Activated naive CD4-positive, alpha-beta T cell (primary cell): ENCODE measurements around the gene STAT6.
"Not testable (repeated sequence)": the region's sequence is repeated elsewhere in the genome, so short reads cannot be mapped to it uniquely, and the experiment has no call there.

Experiments
- DNase-seq, 4 experiments: peaks; one replicate each; lab custom pipeline; 2025; lab: John Stamatoyannopoulos, UW

Gene STAT6

DNA sequence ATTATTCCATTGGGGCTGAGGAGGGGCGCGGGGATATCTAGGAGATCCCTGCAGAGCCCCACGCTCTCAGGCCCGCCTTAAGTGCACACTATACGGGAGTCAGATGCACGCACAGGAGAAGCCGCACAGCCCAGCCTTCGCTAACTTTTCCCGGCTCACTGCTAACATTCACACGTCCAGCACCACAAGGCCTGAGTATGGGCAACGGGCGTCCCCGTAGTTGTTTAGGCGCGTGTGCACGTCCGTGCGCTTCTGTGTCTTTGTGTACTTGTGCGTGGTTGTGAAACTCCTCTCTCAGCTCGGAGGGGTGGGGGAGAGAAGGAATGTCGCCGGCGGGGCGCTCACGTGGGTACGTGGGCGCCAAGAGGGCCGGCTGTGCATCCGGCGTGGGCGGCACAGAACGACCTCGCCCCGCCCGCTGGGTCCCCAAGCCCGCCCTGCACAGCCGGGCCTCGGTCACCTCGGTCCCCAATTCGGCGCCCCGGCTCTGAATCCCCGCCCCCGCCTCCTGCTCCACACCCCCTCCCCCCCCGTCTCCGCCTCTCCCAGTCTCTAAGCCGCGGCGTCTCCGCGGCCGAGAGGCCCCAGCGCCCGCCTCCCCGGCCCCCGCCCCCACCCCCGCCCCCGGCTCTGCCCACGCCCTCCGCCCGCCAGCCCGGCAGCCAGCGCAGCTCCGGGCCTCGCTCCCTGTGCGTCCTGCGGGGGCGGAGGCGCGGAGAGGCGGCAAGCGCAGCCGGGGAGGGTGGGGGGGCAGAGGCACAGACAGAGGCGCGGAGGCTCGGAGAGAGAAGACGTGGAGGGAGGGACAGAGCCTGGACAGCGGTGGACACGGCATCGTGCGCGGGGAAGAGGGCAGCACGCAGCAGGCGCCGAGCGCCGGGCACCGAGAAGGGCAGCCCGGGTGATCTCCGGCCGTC lies 22.6 kb downstream of the STAT6 start, which contains the start of gene NAB2:
TSS of gene NAB2 (plus strand) at position 761 of the 917 bp plus-strand sequence. CDS start 158 bp downstream, outside the sequence.
- peak; percentile 36 to 95 (median 74) for DNase-seq

DNA sequence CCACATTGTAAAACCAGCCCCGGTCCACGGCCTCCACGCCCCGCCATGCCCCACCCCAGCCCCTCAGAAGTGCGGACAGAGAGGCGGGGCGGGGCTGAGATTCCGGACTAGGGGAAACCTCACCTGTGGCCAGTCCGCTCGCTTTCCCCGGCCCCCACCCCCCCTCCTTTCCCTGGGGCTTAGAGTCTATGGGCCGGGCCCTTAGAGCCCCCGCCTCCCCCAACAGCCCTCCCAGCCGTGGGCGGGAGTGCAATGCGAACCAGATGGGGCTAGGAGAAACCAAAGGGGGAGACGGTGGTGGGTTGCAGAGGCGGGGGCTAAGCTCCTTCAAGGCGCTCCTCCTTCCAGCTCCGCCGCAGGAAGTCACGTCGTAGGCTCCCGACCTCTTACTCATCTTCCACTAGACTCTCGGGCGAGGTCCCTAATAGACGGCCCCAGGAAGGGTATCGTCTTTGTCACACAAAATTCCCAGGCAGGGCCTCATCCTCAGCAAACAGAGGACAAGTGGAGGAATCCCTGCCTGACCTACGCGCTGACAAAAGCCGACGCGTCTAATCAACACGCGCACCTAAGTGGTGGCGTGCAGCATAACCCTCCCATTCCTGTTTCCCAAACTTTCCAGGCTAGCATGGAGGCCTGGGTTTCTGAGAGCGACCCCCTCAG lies 23.3 kb downstream of the STAT6 start:
- DNase-seq, result peak; percentile 43 to 60 (median 50)

DNA sequence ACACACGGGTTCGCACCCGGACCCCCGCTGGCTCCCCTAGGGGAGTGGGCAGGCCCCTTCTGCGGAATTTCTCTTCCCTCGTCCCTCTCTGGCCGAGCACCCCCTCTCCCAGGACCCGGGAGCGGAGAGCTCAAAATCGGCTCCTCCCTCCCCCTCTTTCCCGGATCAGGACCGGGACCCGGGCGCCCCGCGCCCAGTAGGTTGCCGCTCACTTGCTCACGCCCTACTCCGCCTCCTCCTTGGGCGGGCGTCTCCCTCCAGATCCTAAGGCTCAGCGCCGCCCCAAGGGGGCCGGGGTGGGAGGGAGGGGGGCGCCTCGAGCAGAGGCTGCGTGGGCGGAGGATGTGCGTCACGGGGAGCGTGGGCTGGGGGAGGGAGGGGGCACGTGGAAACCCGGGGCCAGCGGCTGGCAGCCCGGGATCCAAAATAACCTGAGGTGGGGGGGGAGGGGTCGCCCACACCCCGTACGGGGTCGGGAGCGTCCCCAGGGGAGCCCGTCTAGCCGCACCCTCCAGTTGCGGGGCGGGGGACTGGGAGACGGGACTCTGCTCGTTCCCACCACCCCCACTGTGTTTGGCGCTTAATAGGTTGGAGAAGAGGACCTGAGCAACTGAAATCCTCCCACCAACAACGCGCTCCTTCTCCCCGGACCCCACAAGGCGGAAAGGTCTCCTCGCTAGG lies 24.0 kb downstream of the STAT6 start:
- DNase-seq, result peak; percentile 74 to 88 (median 82)

DNA sequence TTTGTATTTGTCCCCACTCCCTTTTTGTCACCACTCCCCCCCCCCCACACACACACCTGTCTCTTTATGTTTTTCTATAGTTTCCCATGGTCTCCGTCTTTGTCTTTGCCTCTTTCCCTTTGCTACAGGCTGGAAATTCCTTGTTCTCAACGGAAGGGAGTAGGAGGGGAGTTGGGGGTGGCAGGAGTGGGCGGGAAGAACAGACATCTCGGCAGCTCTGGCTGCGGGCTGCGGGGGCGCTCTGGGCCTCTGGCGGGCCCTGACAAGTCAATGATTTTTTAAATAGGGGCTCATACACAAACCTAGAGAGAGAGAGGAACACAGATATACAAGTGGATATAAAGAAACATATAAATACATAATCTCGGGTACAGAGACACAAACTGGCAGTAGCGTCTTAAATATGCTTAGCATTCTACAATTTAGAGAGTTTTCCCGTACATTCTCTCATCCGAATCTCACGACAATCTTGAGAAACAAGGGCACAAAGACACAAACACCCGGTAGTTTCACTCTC lies 24.6 kb downstream of the STAT6 start:
- peak in 1 of 4 experiments; percentile 26 for DNase-seq

DNA sequence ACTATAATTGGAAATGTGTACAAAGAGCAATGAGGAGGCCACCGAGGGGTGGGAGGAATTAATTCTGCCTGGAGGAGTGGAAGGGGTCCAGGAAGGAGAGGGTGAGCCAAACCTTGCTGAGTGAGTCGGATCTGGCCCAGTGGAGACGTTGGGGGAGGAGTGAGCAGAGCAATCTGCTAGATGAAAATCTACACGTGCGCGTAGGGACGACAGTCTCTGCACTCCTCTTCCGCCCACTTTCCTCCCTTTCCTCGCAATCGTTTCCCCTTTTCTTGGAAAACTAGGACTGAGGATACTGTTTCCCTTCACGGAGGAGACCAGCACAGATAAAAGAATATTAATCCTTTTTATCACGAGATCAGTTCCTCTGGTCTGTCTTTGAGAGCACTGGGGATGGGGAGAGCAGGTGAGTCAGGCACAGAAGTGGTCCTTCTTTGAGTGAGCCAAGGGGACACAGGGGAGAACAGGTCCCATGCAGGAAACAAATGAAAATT lies 25.1 kb downstream of the STAT6 start:
- DNase-seq, result no peak

DNA sequence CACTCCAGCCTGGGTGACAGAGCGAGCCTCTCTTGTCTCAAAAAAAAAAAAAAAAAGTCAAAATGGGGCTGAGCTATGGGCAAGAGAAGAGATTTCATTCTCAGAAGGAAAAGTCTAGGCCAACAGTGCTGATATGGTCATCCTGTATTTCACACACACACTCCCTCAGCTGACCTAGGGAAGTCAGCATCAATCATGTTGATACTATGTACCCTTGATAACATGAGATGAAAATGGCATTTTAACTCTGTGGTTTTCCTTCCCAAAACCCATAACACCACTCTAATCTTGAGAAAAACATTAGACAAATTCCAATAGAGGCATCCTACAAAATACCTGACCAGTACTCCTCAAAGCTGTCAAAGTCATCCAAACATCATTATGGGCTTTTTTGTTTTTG lies 30.3 kb downstream of the STAT6 start:
- no peak for DNase-seq

DNA sequence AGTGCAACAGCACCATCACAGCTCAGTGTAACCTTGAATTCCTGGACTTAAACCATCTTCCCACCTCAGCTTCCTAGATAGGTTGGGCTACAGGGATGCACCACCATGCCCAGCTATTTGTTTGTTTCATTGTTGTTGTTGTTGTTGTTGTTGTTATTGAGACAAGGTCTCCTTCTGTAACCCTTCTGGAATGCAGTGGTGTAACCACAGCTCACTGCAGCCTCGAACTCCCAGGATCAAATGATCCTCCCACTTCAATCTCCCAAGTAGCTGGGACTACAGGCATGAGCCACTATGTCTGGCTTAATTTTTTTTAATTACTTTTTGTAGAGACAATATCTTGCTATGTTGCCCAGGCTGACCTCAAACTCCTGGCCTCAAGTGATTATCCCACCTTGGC lies 31.3 kb downstream of the STAT6 start:
- DNase-seq, result no peak

DNA sequence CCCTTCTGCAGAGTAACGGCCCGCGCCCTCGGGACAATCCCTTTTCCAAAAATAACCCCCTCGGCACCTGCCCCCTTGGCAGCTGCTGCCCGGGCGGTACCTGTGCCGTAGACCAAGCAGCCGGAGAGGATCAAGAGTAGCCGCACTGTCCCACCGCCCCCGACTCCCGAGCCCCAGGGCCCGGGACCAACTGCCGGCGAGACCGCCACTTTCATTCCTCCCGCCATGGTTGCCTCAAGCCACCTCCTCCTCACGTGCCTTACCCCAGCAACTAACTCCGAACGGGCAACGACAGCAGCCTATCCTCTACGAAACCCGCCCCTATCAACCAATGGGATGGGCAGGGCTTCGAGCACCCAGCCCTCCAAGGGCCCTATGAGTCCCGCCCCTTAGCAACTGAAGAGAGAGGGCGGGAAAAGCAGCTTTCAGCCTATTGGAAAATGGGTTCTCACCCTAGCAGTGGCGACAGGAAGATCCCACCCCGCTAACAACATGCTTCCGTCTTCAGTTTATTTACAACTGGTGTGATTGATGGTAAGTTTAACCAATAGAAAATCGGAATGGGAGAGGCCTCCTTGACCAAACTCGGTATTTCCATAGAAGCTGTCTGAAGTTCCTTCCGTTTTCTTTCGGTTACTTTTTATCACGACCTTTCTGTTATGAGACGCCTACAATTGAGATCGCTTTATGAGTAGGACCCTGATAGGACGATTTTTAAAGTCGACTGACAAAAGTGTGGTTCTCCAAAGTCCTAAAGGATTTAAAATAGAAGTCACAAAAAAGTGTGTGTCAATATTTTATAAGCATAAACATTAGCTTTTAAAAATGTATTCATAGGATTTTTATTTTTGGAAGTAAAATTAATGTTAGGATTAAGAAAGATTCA lies 32.4 kb downstream of the STAT6 start, which contains the start of gene NEMP1:
TSS of gene NEMP1 (minus strand) at position 273 of the 886 bp plus-strand sequence. CDS start at position 227, 46 bp downstream.
- DNase-seq, result peak; percentile 73 to 88 (median 84)

DNA sequence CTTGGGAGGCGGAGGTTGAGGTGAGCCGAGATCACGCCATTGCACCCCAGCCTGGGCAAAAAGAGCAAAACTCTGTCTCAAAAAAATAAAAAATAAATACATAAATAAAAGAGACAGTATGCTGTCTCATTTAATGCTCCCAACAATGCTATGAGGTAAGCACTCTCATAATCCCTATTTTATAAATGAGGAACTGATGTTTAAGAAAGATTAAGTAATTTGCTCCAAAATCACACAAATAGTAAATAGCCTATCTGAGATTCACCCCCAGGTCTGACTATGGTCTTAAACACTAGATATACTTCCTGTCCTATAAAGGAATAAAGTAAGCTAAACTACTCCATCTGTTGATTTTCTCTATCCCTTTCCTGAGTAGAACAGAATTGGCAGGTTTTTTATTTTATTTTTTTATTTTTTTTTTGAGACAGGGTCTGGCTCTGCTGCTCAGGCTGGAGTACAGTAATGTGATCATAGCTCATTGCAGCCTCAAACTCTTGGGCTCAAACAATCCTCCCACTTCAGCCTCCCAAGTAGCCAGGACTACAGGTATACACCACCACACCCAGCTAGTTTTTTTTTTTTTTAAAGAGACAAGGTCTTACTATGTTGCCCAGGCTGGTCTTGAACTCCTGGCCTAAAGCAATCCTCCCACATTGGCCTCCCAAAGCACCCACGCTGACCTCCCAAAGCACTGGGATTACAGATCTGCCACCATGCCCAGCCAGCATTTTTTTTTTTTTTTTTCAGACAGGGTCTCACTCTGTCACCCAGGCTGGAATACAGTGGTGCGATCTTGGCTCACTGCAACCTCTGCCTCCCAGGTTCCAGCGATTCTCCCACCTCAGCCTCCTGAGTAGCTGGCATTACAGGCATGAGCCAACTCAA lies 37.4 kb downstream of the STAT6 start:
- not testable (repeated sequence) for DNase-seq

DNA sequence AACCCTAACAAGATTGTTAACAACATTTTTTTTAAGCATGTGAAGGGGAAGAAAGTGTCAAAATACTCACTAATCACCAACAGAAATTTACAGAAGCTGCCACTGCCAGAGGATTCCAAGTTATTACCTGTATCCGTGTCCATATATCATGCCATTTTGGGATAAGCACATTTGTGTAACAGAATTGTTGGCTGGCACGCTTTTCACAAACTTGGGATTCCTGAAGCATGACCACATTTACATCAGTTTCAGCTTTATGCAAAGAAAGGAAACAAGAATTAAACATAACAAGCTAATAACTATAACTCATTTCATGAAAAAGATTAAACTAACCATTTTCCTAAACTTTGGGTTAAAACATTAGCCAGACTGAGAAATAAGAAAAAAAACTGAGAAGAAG lies 38.5 kb downstream of the STAT6 start:
- no peak for DNase-seq

DNA sequence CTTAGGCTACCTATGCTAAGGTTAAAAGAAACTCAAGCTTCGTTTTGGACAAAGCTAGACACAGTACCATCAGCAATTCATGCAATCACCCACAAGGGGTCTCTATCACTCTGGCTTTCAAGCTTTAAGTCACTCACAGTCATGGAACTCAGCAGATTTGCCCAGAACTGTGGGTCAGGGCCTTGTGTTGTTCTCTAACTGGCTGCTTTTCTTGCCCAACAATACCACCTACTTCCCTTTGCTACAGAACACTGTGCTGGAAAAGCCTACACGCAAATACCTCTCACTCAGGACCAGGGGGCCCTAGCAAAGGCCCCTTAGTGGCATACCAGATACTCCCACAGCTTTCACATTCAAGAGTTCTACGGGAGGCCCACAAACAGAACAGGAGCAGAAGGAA lies 41.6 kb downstream of the STAT6 start:
- peak in 1 of 4 experiments; percentile 24 for DNase-seq

DNA sequence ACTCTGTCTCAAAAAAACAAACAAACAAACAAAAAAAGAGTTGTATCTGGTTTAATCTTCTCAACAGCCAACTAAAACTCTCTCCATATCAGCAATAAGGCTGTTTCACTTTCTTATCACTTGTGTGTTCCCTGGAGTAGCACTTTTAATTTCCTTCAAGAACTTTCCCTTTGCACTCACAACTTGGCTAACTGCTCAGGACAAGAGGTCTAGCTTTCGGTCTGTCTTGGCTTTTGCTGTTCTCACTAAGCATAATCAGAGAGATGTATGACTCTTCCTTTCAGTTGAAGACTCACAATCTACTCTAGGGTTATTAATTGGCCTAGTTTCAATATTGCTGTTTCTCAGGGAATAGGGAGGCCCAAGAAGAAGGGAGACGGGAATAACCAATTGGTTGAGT lies 44.9 kb downstream of the STAT6 start:
- no peak for DNase-seq

DNA sequence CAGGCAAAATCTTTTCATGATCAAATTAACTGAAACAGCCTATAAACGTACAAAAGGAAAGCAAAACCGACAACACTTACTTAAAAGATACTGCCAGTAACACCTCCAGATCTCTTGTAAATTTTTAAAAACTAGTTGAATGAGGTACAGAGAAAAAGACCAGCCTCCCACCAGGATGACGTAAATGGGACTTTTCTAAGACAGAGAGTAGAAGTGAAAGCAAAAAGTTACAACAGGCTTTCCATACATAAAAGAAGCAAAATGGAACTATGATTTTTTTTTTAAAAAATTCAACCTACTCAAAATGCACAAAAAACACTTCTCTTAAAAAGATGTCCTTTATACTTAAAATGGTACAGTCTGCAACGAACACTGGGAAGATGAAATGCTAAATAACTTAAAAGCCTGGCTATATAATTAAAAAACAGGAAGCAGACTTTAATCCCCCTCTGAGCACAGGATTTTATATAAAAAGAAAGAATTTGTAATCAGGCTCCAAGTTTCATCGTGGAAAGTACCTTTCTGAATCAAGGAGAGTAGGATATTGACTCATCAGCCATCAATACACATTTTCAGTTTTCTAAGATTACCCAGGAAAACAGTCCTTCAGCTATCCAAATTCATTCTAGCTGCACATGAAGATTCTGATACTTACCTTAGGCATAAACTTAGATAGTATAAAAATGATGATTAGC lies 47.0 kb downstream of the STAT6 start:
- peak in 1 of 4 experiments; percentile 8 for DNase-seq

DNA sequence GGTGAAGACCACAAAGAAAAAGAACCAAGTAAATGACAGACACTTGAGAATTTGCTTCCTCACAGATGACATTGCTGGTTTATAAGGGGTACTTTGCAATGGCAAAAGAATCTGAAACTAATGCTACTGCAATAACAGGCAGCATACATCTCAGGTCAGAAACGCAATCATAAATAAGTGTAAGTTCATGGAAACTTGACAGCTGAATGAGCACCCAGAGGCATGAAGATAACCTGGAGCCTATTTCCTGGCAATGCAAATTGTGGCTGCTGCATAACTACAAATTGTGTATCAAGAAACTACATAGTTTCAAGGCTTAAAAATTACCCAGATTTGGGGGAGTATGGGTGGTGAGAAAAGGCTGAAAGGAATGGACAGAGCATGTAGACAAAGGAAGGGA lies 52.7 kb downstream of the STAT6 start:
- DNase-seq, result no peak

DNA sequence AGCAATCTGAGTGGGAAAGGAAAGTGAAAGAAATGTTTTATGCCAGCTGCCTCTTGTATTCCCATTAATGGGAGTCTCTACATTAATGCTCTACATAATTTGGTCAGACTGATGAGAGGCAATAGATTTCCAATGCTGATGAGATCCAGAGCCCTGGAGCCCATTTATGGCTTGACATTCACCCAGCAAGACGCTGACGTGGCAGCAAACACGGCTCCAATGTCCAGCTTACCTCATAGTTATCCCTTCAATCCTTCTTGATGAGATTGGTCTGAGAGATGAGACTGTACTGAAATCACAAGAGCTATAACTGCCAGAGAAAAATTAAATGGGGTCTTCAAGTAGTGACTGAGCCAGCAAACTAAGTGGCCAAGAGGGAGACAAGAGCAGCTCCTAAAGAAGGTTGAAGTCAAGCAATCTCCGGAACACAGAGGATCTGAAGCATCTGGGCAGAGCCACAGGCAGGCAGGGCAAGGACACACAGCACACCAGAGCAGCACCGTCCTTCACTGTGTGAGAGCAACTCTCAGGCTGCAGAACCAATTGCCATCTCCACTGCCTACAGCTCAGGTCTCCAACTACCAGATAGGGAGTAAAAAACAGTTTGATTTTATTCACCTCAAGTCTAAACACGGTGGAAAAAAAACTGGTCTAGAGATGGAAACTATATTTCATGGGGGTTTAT lies 54.0 kb downstream of the STAT6 start:
- DNase-seq, result no peak

DNA sequence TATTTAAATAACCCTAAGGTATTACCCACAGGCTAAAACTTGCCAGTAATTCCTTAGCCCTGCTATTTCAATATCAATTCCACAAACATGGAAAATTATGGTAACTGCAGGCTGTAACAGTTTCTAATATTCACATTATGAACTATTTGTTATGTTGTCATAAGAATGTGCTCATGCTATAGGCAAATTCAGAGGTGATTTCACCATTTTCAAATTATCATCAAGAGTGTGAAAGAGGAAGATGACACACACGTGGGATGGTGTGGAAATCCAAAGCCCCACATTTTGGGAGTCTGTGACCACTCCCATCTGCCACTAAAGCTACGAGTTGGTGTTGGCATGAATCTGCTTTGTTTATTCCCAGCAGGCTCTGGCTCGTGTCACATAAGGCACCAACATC lies 55.3 kb downstream of the STAT6 start:
- DNase-seq, result no peak

DNA sequence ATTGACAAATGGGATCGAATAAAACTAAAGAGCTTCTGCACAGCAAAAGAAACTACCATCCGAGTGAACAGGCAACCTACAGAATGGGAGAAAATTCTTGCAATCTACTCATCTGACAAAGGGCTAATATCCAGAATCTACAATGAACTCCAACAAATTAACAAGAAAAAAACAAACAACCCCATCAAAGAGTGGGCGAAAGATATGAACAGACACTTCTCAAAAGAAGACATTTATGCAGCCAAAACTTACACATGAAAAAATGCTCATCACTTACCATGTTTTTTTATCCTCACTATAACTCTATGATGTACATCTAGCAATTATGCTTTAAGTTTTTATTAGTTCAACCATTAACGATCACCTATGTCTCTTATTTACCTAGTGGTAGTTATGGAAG lies 57.3 kb downstream of the STAT6 start:
- DNase-seq, result not testable (repeated sequence)

DNA sequence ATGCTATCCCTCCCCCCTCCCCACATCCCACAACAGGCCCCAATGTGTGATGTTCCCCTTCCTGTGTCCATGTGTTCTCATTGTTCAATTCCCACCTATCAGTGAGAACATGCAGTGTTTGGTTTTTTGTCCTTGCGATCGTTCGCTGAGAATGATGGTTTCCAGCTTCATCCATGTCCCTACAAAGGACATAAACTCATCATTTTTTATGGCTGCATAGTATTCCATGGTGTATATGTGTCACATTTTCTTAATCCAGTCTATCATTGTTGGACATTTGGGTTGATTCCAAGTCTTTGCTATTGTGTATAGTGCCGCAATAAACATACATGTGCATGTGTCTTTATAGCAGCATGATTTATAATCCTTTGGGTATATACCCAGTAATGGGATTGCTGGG lies 58.0 kb downstream of the STAT6 start:
- DNase-seq, result not testable (repeated sequence)

DNA sequence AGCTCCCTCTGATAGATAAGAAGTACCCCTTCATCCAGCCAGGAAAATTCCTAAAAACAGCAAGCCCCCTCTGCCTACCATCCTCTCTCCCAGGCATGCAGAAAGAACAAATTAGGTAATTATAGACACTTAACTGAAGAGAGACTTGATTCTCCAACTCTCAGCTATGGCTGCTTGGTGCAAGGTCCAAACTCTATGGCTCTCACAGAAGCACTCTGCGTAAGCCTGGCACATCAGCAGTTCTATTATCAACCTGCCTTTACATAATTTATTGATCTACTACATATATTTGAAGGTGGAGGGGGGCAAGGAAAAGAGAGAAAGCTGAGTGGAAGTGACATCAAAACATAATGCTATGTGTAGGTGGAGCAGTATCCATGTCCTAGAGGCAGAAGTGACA lies 60.2 kb downstream of the STAT6 start:
- DNase-seq, result no peak
